ENCODE measurements around the gene CDKN2B-AS1. TPM values are rescaled to one million over a fixed set of nuclear protein-coding genes. Genes with fewer than 3 reads are reported as not detected.

The CDKN2B-AS1 gene
- polyA plus RNA-seq, 2 of the 4 experiments (the other 2 are of a cell fraction) = not detected

DNA sequence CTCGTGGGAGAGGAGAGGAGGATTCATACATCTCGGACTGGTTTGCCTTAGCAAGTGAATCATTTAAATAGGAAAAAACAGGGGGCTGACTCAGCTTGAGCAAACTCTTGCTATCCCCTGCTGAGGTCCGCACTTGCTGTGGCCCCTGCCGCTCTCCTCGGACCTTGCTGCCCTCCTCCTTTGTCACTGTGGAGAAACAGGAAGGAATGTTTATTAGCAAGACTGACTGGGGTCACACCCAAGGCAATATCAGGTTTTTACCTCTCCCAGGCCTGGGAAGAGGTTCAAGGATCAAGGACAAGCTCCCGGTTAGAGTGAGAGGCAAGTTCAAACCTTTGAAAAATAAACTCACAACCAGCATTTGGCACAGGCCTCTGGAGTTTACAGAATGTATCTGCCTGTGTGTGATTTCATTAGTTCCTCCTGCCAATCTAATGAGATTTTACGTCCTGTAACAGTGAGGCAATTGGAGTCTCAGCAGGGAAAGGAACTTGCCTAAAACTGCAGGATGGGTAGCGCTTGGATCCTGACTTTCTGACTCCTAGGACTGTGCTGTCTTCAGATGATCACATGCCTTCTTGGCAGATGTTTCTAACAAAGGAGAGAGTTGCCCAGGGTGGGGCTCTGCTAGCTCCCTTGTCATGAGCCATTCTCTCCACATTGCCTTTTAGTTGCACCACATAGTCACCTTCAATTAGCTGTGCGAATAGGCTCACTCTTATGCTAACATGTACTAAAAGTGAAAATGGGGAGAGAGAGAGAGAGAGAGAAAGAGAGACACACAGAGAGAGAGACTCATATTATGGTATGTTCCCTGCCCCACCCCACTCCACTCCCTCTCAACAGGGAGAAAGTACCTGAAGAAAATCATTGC is 123.2 kb downstream of the CDKN2B-AS1 start:
- no CpG with 5 or more reads among the region's 9 CpGs for WGBS (ENCODE audit: missing lambda C conversion rate)
- CTCF ChIA-PET = no interaction called here
- DNase-seq (ENCODE audit: low read depth in 1 of 2, low spot score in 1 of 2) = no peak
- Histone ChIP-seq H3K4me1 (no peaks in the 10 kb centered on the region), H3K9me3 (no peaks in the 10 kb centered on the region), H3K4me2 (no peak overlapping the region), H3K27ac (no peak overlapping the region), H3K4me3 (no peak overlapping the region)
- POLR2A ChIA-PET = no interaction called here
- no peak for ATAC-seq
- no peak for FAIRE-seq
- TF ChIP-seq CBX2 (IDR thresholded peaks at IDR 0.05; ENCODE audit: borderline replicate concordance, low read depth) (no peak), HEYL (CRISPR knock-in tag; IDR thresholded peaks at IDR 0.05) (no peak), NR3C1 (IDR thresholded peaks at IDR 0.05) (no peak), JUNB (IDR thresholded peaks at IDR 0.05) (no peak), CHD4 (IDR thresholded peaks at IDR 0.05; ENCODE audit: borderline replicate concordance) (no peak), NPAS2 (CRISPR knock-in tag; IDR thresholded peaks at IDR 0.05; ENCODE audit: borderline replicate concordance) (no peak), RARB (CRISPR knock-in tag; IDR thresholded peaks at IDR 0.05) (no peak), NFE2L2 (conservative IDR thresholded peaks at IDR 0.05; ENCODE audit: low read length) (no peak), POLR2AphosphoS2 (conservative IDR thresholded peaks at IDR 0.05; ENCODE audit: low read length) (no peak), ZFP36 (IDR thresholded peaks at IDR 0.05; ENCODE audit: borderline replicate concordance, partially characterized antibody) (no peak), FOSB (CRISPR knock-in tag; IDR thresholded peaks at IDR 0.05) (no peak), ESRRA (IDR thresholded peaks at IDR 0.05; ENCODE audit: borderline replicate concordance, low read length) (no peak), SMC3 (IDR thresholded peaks at IDR 0.05) (no peak), HOXB5 (CRISPR knock-in tag; IDR thresholded peaks at IDR 0.05) (no peak), CHD2 (IDR thresholded peaks at IDR 0.05; ENCODE audit: low read length, partially characterized antibody) (no peak)
- TF ChIP-seq, protein P1, sequence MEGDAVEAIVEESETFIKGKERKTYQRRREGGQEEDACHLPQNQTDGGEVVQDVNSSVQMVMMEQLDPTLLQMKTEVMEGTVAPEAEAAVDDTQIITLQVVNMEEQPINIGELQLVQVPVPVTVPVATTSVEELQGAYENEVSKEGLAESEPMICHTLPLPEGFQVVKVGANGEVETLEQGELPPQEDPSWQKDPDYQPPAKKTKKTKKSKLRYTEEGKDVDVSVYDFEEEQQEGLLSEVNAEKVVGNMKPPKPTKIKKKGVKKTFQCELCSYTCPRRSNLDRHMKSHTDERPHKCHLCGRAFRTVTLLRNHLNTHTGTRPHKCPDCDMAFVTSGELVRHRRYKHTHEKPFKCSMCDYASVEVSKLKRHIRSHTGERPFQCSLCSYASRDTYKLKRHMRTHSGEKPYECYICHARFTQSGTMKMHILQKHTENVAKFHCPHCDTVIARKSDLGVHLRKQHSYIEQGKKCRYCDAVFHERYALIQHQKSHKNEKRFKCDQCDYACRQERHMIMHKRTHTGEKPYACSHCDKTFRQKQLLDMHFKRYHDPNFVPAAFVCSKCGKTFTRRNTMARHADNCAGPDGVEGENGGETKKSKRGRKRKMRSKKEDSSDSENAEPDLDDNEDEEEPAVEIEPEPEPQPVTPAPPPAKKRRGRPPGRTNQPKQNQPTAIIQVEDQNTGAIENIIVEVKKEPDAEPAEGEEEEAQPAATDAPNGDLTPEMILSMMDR (IDR thresholded peaks at IDR 0.05) = no peak
- TF ChIP-seq, protein P2, sequence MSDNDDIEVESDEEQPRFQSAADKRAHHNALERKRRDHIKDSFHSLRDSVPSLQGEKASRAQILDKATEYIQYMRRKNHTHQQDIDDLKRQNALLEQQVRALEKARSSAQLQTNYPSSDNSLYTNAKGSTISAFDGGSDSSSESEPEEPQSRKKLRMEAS (IDR thresholded peaks at IDR 0.05) = no peak
- TF ChIP-seq, protein P3, sequence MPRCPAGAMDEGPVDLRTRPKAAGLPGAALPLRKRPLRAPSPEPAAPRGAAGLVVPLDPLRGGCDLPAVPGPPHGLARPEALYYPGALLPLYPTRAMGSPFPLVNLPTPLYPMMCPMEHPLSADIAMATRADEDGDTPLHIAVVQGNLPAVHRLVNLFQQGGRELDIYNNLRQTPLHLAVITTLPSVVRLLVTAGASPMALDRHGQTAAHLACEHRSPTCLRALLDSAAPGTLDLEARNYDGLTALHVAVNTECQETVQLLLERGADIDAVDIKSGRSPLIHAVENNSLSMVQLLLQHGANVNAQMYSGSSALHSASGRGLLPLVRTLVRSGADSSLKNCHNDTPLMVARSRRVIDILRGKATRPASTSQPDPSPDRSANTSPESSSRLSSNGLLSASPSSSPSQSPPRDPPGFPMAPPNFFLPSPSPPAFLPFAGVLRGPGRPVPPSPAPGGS (IDR thresholded peaks at IDR 0.05) = no peak
- TF ChIP-seq, protein P4, sequence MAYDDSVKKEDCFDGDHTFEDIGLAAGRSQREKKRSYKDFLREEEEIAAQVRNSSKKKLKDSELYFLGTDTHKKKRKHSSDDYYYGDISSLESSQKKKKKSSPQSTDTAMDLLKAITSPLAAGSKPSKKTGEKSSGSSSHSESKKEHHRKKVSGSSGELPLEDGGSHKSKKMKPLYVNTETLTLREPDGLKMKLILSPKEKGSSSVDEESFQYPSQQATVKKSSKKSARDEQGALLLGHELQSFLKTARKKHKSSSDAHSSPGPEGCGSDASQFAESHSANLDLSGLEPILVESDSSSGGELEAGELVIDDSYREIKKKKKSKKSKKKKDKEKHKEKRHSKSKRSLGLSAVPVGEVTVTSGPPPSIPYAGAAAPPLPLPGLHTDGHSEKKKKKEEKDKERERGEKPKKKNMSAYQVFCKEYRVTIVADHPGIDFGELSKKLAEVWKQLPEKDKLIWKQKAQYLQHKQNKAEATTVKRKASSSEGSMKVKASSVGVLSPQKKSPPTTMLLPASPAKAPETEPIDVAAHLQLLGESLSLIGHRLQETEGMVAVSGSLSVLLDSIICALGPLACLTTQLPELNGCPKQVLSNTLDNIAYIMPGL (CRISPR knock-in tag; IDR thresholded peaks at IDR 0.05; ENCODE audit: borderline replicate concordance) = no peak

DNA sequence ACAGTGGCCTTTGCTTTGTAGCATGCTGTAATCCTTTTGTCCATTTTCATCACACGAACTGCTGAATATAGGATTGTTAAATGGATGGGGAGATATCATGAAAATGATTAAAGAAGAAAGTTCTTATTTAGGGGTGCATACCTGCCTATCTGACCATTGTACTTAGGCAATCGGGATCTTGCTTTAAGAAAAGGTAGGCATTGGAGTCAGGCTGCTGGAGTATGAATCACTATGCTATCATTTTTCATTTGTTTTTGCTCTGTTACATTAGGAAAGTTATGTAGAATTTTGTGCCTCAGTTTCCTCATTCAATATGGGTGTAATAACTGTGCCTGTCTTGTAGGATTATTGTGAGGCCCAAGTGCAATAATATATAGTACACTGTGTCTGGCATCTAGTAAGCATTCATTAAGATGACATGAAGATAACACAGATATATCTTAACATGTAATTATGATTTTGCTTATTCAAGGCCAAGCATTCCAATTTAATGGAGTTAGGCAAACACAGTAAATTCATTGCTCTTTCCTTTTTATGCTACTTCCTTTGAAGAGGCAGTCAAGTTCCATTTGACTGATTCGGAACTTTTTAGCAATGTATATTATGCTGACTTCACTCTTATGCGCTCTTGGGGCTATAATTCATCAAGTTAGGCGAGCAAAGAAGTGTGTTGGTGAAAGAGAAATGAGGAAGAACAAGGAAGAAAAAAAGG is 124.4 kb downstream of the CDKN2B-AS1 start:
- H3K4me1 ChIP-seq = peaks cover 9% of the 10 kb centered on the region; the same call in 2 of the 3 replicates
- DNase-seq (ENCODE audit: low read depth in 1 of 2, low spot score in 1 of 2) = no peak
- H3K9me3 ChIP-seq = no peaks in the 10 kb centered on the region
- no peak overlapping the region for H3K4me2 ChIP-seq
- no peak overlapping the region for H3K27ac ChIP-seq
- no peak for FAIRE-seq
- ChIA-PET CTCF (no interaction called here), POLR2A (no interaction called here)
- H3K4me3 ChIP-seq = no peak overlapping the region
- no peak for ATAC-seq
- no CpG with 5 or more reads among the region's 5 CpGs for WGBS (ENCODE audit: missing lambda C conversion rate)
- TF ChIP-seq CHD2 (IDR thresholded peaks at IDR 0.05; ENCODE audit: low read length, partially characterized antibody) (no peak), BHLHE40 (IDR thresholded peaks at IDR 0.05; ENCODE audit: low read depth, low read length) (no peak), RCOR1 (IDR thresholded peaks at IDR 0.05; ENCODE audit: low read depth, low read length) (no peak), HOXB5 (CRISPR knock-in tag; IDR thresholded peaks at IDR 0.05) (no peak), ZSCAN20 (CRISPR knock-in tag; IDR thresholded peaks at IDR 0.05) (no peak), ZFP36 (IDR thresholded peaks at IDR 0.05; ENCODE audit: borderline replicate concordance, partially characterized antibody) (no peak), MYC (IDR thresholded peaks at IDR 0.05; ENCODE audit: borderline replicate concordance, low read length) (no peak)
- TF ChIP-seq, protein P1 (IDR thresholded peaks at IDR 0.05) = no peak
- TF ChIP-seq, protein P3 (IDR thresholded peaks at IDR 0.05) = no peak
- TF ChIP-seq, protein P5, sequence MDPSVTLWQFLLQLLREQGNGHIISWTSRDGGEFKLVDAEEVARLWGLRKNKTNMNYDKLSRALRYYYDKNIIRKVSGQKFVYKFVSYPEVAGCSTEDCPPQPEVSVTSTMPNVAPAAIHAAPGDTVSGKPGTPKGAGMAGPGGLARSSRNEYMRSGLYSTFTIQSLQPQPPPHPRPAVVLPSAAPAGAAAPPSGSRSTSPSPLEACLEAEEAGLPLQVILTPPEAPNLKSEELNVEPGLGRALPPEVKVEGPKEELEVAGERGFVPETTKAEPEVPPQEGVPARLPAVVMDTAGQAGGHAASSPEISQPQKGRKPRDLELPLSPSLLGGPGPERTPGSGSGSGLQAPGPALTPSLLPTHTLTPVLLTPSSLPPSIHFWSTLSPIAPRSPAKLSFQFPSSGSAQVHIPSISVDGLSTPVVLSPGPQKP (IDR thresholded peaks at IDR 0.05; ENCODE audit: low read depth, low read length) = no peak
